ENCODE results near the gene RNF144A.

The RNF144A gene

GRCh38 chr2:7027956-7028655 lies 110.9 kb downstream of the RNF144A start:
- DNase-seq = no peak

GRCh38 chr2:7028846-7029245 lies 111.6 kb downstream of the RNF144A start:
- DNase-seq = no peak

- DNase-seq = no peak
Measured at GRCh38 chr2:7029291-7030059, 112.3 kb downstream of the RNF144A start.

GRCh38 chr2:7030810-7031209 lies 113.6 kb downstream of the RNF144A start:
- no peak for DNase-seq

GRCh38 chr2:7031547-7032245 lies 114.5 kb downstream of the RNF144A start:
- DNase-seq = peak; percentile 98

- no peak for DNase-seq
Measured at GRCh38 chr2:7032371-7032770, 115.2 kb downstream of the RNF144A start.

GRCh38 chr2:7033136-7033960 lies 116.1 kb downstream of the RNF144A start:
- DNase-seq = no peak

GRCh38 chr2:7034303-7034702 lies 117.1 kb downstream of the RNF144A start:
- DNase-seq = peak; percentile 28

- no peak for DNase-seq
Measured at GRCh38 chr2:7035884-7036283, 118.7 kb downstream of the RNF144A start.

- DNase-seq = peak; percentile 44
Measured at GRCh38 chr2:7037340-7038333, 120.4 kb downstream of the RNF144A start.

GRCh38 chr2:7040547-7040946 lies 123.3 kb downstream of the RNF144A start:
- DNase-seq = no peak

- no peak for DNase-seq
Measured at GRCh38 chr2:7041421-7041820, 124.2 kb downstream of the RNF144A start.

GRCh38 chr2:7043690-7044089 lies 126.5 kb downstream of the RNF144A start:
- DNase-seq = no peak

GRCh38 chr2:7044253-7045250 lies 127.3 kb downstream of the RNF144A start:
- peak; percentile 76 for DNase-seq

- no peak for DNase-seq
Measured at GRCh38 chr2:7045601-7046590, 128.7 kb downstream of the RNF144A start.

GRCh38 chr2:7047661-7048060 lies 130.4 kb downstream of the RNF144A start:
- no peak for DNase-seq

- no peak for DNase-seq
Measured at GRCh38 chr2:7048762-7049294, 131.6 kb downstream of the RNF144A start.

GRCh38 chr2:7052404-7052803 lies 135.2 kb downstream of the RNF144A start:
- no peak for DNase-seq
